Measurements from ENCODE around the gene RPL22L1.

DNA sequence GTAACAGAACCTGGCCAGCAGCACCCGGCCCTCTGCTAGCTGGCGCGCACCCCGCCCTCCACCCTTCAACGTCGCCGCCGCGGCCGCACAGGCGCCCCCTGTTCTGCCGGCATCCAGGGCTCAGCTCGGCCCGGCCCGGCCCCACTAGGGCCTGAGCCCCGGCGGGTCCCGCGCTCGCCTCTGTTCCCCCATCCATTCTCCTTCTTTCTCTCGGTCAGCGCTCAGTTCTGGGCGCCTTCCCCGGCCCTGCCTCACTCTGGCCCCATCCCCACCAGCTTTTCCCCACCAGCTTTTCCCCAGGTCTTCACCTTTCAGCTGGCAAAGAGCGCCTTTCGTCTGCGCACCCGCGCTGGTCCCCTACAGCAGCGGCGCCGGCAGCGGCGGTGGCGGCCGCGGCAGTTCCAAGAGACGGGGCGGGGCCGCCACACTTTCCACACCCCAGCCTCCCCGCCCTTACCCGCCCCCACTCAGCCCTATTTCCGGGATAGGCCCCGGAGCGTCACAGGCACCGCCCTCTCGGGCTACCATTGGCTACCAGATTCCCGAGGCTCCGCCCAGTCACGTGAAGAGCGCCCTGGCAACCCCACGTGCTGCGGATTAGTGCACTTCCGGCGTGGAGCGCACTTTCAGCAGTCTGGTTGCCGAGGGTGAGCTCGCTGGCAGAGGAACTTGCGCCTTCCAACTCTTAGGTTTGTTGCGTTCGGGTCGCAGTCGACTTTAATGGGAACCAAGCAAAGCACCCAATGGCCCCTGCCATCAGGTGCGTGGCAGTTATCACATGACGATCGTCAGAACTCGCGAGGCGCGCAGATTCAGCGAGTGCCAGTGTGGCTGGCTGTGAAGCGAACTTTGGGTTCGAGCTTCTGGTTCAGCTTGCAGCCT, 38.5 kb upstream of the RPL22L1 start, which contains the start of gene EIF5A2:
- TF ChIP-seq, protein P1, sequence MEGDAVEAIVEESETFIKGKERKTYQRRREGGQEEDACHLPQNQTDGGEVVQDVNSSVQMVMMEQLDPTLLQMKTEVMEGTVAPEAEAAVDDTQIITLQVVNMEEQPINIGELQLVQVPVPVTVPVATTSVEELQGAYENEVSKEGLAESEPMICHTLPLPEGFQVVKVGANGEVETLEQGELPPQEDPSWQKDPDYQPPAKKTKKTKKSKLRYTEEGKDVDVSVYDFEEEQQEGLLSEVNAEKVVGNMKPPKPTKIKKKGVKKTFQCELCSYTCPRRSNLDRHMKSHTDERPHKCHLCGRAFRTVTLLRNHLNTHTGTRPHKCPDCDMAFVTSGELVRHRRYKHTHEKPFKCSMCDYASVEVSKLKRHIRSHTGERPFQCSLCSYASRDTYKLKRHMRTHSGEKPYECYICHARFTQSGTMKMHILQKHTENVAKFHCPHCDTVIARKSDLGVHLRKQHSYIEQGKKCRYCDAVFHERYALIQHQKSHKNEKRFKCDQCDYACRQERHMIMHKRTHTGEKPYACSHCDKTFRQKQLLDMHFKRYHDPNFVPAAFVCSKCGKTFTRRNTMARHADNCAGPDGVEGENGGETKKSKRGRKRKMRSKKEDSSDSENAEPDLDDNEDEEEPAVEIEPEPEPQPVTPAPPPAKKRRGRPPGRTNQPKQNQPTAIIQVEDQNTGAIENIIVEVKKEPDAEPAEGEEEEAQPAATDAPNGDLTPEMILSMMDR (IDR thresholded peaks at IDR 0.05) = no peak
- TF ChIP-seq EZH2 (IDR thresholded peaks at IDR 0.05; ENCODE audit: borderline replicate concordance, insufficient read depth, low read depth, low read length, poor library complexity, severe bottlenecking) = no peak
